Activated CD8-positive, alpha-beta T cell treated with anti-CD3 and anti-CD28 coated beads for 36 hours (primary cell): ENCODE data around the gene CCS. TPM values are rescaled to one million over a fixed set of nuclear protein-coding genes. Genes with fewer than 3 reads are reported as not detected.

Experiments
- ATAC-seq: fragments of 200-7000 bp; cut with Tn5 transposase; one replicate; pipeline ENCODE4 v1.10.0; 2021; ENCODE audit warnings: mild to moderate bottlenecking, moderate library complexity
- CTCF ChIA-PET: fragments of 350-600 bp; sonication (Branson Sonifier 250); formaldehyde crosslinking; loops from one replicate; lab custom pipeline; 2021; ENCODE audit warnings: antibody characterized with exemption; lab: Charles Lee
- POLR2A ChIA-PET: fragments of 350-600 bp; sonication (Branson Sonifier 250); formaldehyde crosslinking; loops from one replicate; lab custom pipeline; 2021; ENCODE audit warnings: antibody characterized with exemption; lab: Charles Lee
- DNase-seq: peaks from one replicate; pipeline ENCODE4 v3.0.0-alpha.2; 2020
- H3K27ac Mint-ChIP-seq: one replicate; pipeline ENCODE4 v1.8.0; 2021; ENCODE audit warnings: mild to moderate bottlenecking, mixed read lengths
- H3K27me3 Mint-ChIP-seq: one replicate; pipeline ENCODE4 v1.8.0; 2021; ENCODE audit warnings: mixed read lengths
- H3K36me3 Mint-ChIP-seq: one replicate; pipeline ENCODE4 v1.8.0; 2021; ENCODE audit warnings: low read depth, mixed read lengths
- H3K4me1 Mint-ChIP-seq: one replicate; pipeline ENCODE4 v1.8.0; 2021; ENCODE audit warnings: low read depth, mixed read lengths
- H3K4me3 Mint-ChIP-seq: one replicate; pipeline ENCODE4 v1.8.0; 2021; ENCODE audit warnings: mild to moderate bottlenecking, moderate library complexity, mixed read lengths
- H3K9me3 Mint-ChIP-seq: one replicate; pipeline ENCODE4 v1.8.0; 2021; ENCODE audit warnings: mixed read lengths
- CTCF ChIP-seq: fragments of 200-600 bp; IDR thresholded peaks from one replicate; pipeline ENCODE4 v1.8.0; 2022; ENCODE audit warnings: antibody characterized with exemption, mild to moderate bottlenecking
- intact Hi-C: fragments of 100-400 bp; cut with micrococcal nuclease; formaldehyde crosslinking; loops from one replicate; pipeline ENCODE4 v1.10.0; 2022
- total RNA-seq, 2 experiments: library from RNA; stranded (reverse); gene quantifications; one replicate each; pipeline ENCODE4 v1.2.3, GENCODE V29; 2021

Gene CCS
- total RNA-seq, 2 experiments from 2014 or later: 22.0 to 25.6 TPM

- Mint-ChIP-seq H3K27ac (peak within 1 kb of the TSS; percentile 37), H3K27me3 (no peaks in the 10 kb centered on the region)
Observed at GRCh38 chr11:66546368-66546965, 46.5 kb upstream of the CCS start, which contains the start of gene ACTN3. Gene ACTN3, plus strand, starts transcription at chr11:66546903. Its CDS starts 35 bp downstream, at chr11:66546938.

GRCh38 chr11:66546966-66547661 lies 45.9 kb upstream of the CCS start:
- no peak for ATAC-seq
- Mint-ChIP-seq H3K27ac (no peak overlapping the region), H3K36me3 (peaks cover 3% of the 10 kb centered on the region), H3K9me3 (no peaks in the 10 kb centered on the region), H3K4me1 (peaks cover 17% of the 10 kb centered on the region), H3K27me3 (no peaks in the 10 kb centered on the region), H3K4me3 (peak overlapping the region; percentile 85)
- DNase-seq: no peak
- intact Hi-C loops: loop anchor here (10.0 kb wide), 2 partner anchors 62 to 128 kb away; partner anchors contain the start of genes DPP3 and RBM4B
- no peak for TF ChIP-seq CTCF
- POLR2A ChIA-PET: interaction anchor here (0.5 to 2.5 kb wide), 6 partner anchors 69 to 669 kb away, joined by 3 to 21 read pairs (median 4); partner anchors contain the start of genes RBM14, RBM4 and RBM4B
- CTCF ChIA-PET: interaction anchor here (1.0 to 2.8 kb wide), 3 partner anchors 15 to 131 kb away, joined by 3 to 23 read pairs (median 4); partner anchors contain the start of gene RBM4B

More at GRCh38 chr11:66546368-66546965, 46.5 kb upstream of the CCS start, which contains the start of gene ACTN3:
- POLR2A ChIA-PET: interaction anchor here (0.5 to 2.5 kb wide), 9 partner anchors 39 to 668 kb away, joined by 3 to 21 read pairs (median 4); partner anchors contain the start of genes MRPL11, RBM14, RBM4 and RBM4B
- no peaks in the 10 kb centered on the region for H3K9me3 Mint-ChIP-seq
- DNase-seq (peak; percentile 26), ATAC-seq (peak; percentile 1)
- intact Hi-C loops: loop anchor here (10.0 kb wide), 2 partner anchors 62 to 128 kb away; partner anchors contain the start of genes DPP3 and RBM4B
- CTCF ChIA-PET: interaction anchor here (1.0 to 2.8 kb wide), 6 partner anchors 13 to 131 kb away, joined by 3 to 23 read pairs (median 4); partner anchors contain the start of genes CCDC87, CCS, DPP3 and RBM4B
- no peak for TF ChIP-seq CTCF
- peaks cover 6% of the 10 kb centered on the region for H3K36me3 Mint-ChIP-seq
- H3K4me3 Mint-ChIP-seq: peak within 1 kb of the TSS; percentile 85
- H3K4me1 Mint-ChIP-seq: peaks cover 17% of the 10 kb centered on the region

- Mint-ChIP-seq H3K27me3 (no peaks in the 10 kb centered on the region), H3K36me3 (peaks cover 3% of the 10 kb centered on the region), H3K27ac (no peak overlapping the region), H3K4me3 (no peak overlapping the region), H3K9me3 (no peaks in the 10 kb centered on the region), H3K4me1 (peaks cover 17% of the 10 kb centered on the region)
- ATAC-seq (no peak), DNase-seq (no peak)
- no peak for TF ChIP-seq CTCF
- ChIA-PET CTCF (no interaction called here), POLR2A (no interaction called here)
- intact Hi-C loops: loop anchor here (10.0 kb wide), 2 partner anchors 63 to 127 kb away; partner anchors contain the start of genes DPP3 and RBM4B
Observed at GRCh38 chr11:66547662-66548009, 45.3 kb upstream of the CCS start.

- TF ChIP-seq CTCF: no peak
- intact Hi-C loops: loop anchor here (10.0 kb wide), 2 partner anchors 63 to 127 kb away; partner anchors contain the start of genes DPP3 and RBM4B
- H3K4me1 Mint-ChIP-seq: peaks cover 16% of the 10 kb centered on the region
- no peak for DNase-seq
- H3K36me3 Mint-ChIP-seq: peaks cover 3% of the 10 kb centered on the region
- no peaks in the 10 kb centered on the region for H3K9me3 Mint-ChIP-seq
- no peak overlapping the region for H3K4me3 Mint-ChIP-seq
- ChIA-PET POLR2A (interaction anchor here (0.9 kb wide), 1 partner anchor 14 kb away, joined by 3 read pairs; no protein-coding TSS in a partner anchor), CTCF (no interaction called here)
- ATAC-seq: no peak
- no peaks in the 10 kb centered on the region for H3K27me3 Mint-ChIP-seq
- H3K27ac Mint-ChIP-seq: no peak overlapping the region
Observed at GRCh38 chr11:66548041-66548440, 44.9 kb upstream of the CCS start.
